Activated CD8-positive, alpha-beta memory T cell treated with anti-CD3 and anti-CD28 coated beads for 48 hours (primary cell): ENCODE measurements around the gene ADAD2.

Experiments used
- DNase-seq, 3 experiments: peaks; one replicate each; pipeline ENCODE4 v3.0.0-alpha.2; 2020; ENCODE audit warnings: low read depth in 2 of 3, low spot score in 2 of 3

ADAD2 gene

DNA sequence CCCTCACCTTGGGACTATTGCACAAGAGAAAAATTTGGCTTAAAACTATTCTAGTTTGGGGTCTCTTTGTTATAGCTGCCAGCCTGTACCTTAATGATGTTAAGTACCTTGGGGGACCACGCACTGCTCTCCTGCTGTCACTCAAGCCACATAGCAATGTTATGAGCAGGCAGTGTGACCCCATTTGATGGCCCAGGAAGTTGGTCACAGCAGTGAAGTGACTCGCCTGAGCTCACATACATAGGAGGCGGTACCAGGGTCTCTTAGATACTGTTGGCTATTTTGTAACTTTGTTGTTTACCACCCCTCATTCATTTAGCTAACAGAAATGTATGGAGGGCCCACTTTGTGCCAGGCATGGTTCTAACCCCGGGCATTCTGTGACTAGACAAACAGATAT, 32.5 kb downstream of the ADAD2 start:
- DNase-seq, result no peak

- no peak for DNase-seq
Measured at GRCh38 chr16:84224554-84224953, 33.6 kb downstream of the ADAD2 start.

- no peak for DNase-seq
Measured at GRCh38 chr16:84225126-84225525, 34.2 kb downstream of the ADAD2 start.

GRCh38 chr16:84225571-84225970, 34.6 kb downstream of the ADAD2 start:
- no peak for DNase-seq

DNA sequence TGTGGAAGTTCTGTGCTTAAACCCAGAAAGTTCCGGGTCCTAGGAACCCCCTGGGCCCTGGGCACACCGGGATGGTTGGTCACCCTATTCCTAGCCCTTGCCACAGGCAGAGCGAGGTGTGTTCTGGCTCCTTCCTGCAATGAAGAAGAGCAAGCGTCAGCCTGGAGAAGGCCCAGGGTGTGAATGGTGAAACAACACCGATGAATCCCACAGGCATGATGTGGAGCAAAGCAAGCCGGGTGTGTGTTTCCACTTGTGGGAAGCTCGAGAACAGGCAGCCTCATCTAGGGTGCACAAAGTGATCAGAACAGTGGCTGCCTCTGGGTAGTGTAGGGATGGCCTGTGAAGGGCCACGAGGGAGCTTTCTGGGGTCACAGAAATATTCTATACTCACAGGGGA, 35.1 kb downstream of the ADAD2 start:
- DNase-seq, result no peak

- no peak for DNase-seq
Measured at GRCh38 chr16:84227548-84227947, 36.6 kb downstream of the ADAD2 start.

DNA sequence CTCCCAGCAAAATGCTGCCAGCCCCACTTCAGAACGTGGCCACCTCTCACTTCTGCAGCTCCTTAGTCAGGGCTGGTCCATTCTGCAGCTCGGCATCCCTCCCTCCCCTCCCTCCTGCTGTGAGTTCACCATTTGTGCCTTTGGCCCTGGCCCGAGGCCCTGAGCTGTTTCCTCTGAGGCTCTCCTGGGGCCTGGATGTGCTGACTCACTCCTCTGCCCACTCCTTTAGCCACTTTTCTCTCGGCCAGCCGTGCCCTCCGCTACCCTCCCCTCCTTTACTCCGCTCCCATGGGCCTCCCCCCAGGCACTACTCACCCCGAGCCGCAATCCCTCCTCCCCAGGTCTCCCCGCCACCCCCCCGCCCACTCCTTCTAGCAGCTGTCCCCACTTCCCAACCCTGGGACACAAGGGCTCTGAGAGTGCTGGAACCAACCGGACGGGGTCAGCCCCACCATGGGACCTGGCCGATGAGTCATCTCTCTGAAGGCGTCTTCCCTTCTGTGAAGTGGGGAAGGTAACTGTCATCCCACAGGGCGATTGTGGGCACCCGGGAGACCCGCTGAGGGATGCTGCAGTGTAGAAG, 37.4 kb downstream of the ADAD2 start:
- DNase-seq, result no peak

DNA sequence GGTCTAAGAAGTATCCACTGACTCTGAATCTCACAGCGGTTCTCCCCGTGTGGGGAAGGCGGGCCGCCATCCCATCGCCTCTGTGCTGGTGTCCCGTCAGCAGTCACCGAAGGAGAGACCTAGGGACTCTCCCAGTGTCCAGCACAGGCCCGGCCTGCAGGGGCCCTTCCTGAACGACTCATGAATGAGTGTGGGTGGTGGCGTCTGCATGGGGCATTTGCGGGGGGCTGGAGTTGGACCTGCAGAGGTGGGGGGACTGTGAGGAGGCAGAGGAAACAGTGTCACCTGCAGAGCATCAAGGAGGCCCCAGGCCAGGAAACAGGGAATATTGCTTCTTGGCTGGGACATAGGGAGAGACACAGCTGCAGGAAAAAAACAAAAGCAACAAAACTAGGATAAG, 38.5 kb downstream of the ADAD2 start:
- DNase-seq, result no peak

- DNase-seq, result no peak
Measured at GRCh38 chr16:84232060-84232459, 41.1 kb downstream of the ADAD2 start.

GRCh38 chr16:84232969-84233368, 42.0 kb downstream of the ADAD2 start:
- no peak for DNase-seq

GRCh38 chr16:84233748-84234147, 42.8 kb downstream of the ADAD2 start:
- DNase-seq, result no peak

GRCh38 chr16:84234321-84235241, 43.6 kb downstream of the ADAD2 start:
- DNase-seq, result no peak

GRCh38 chr16:84236671-84237070, 45.7 kb downstream of the ADAD2 start:
- no peak for DNase-seq

DNA sequence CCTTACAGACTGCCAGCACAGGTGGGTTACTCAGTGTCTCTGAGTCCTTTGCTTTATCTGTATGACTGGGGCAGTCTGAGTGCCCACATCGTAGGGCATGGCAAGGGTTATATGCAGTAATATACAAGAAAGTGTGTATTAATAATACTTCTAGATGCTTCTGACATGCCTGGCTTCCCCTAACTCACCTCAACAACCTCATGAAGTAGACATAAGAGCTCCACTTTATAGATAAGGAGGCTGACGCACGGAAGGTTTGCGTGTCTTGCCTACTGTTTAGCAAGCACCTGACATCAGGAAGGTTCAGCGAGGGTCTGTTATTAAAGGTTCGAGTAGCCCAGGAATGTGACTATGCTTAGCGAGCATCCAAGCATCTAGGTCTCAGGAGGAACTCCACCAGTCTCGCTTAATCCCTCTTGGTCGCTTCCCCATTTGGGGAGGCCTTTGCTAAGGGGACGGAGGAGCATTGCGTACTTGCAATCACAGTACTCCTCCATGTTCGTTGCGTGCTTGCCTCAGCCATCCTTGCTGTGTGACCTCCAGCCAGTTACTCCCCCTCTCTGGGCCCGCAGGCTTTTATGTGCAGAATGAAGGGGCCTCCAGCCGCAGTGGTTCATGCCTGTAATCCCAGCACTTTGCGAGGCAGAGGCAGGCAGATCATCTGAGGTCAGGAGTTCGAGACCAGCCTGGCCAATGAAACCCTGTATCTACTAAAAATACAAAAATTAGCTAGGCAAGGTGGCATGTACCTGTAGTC, 47.2 kb downstream of the ADAD2 start:
- DNase-seq, result no peak

DNA sequence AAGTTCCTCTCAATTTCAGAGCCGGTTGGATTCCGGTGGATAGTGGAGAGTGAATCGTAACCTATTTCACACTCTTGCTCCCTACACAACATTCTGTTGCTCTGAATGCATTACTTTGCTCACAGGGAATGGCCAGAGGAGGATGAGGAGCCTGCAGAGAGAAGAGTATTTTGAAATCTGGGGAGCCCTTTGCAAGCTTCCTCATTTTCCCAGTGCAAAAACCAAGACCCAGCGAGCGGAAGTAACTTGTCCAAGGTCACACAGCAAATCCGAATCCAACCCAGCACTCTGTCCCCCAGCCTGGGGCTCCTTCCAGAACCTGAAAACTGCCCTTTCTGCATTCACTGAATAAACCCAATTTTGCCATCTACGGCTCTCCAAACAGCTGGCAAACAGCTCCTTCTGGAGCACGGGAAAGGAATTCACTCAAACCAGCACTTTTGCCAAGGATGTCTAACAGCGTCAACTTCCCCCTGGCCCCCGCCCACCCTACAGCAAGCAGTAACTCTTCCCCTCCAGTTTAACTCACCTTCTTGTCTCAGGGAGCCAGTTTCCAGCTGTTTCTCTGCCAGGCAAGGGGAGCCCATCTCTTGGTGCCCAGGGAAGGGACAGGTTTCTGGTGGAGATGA, 48.3 kb downstream of the ADAD2 start:
- no peak for DNase-seq

DNA sequence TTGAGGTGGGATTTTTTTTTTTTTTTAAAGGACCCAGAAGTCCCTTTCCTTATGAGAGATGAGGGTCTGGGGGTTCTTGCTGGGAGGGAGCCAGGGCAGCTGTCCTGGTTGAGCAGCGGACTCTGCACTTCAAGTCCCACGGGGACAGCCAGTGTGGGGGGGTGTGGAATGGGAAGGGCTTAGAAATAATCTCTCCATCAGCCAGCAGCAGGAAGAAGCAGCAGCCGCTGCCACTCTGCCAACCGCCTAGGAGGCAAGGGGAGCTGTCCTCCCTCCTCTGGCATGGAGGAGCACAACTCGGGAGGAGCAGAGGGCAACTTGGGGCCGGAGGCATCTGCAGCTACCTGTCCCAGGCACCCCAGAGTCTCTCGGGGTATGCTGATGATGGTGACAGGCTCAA, 49.0 kb downstream of the ADAD2 start, which contains the start of gene KCNG4:
Gene KCNG4, minus strand, starts transcription at position 104 of the 400 bp plus-strand sequence. CDS start 2,527 bp downstream, outside the sequence.
- DNase-seq, result no peak

GRCh38 chr16:84240455-84240854, 49.5 kb downstream of the ADAD2 start:
- DNase-seq, result no peak

GRCh38 chr16:84241778-84242177, 50.8 kb downstream of the ADAD2 start:
- no peak for DNase-seq

DNA sequence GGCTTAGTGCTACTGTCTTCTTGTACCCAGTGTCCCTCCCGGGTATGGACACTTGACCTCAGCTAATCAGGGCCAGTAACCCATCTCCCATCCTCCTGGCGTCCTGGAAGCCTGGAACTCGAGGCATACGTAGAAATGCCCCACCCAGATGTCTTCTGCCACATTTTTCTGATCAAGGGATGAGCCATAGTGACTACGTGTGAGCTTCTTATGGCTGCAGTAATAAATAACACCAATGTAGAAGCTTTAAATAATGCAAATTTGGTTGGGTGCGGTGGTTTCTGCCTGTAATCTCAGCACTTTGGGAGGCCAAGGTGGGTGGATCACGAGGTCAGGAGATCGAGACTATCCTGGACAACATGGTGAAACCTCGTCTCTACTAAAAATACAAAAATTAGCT, 51.9 kb downstream of the ADAD2 start:
- DNase-seq, result no peak

GRCh38 chr16:84243732-84244131, 52.8 kb downstream of the ADAD2 start:
- no peak for DNase-seq

DNA sequence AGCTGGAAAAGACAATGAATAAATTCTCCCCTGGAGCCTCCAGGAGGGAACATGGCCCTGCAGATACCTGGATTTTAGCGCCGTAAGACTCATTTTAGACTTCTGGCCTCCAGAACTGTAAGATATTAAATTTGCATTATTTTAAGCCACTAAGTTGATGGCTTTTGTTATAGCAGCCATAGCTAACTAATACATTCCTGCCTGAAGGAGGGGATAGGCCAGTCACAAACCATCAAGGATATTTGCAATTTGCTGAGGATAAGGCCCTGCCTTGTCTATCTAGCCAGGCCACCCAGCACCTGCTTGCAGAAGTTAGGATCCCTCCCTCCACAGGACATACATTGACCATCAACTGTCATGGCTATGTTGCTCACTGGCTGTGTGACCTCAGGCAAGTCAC, 53.8 kb downstream of the ADAD2 start:
- DNase-seq, result no peak
